ENCODE data around the gene PREP.
"Not testable (repeated sequence)": the region's sequence is repeated elsewhere in the genome, so short reads cannot be mapped to it uniquely, and the experiment has no call there.

The PREP gene

GRCh38 chr6:105428342-105428957 lies 25.6 kb upstream of the PREP start:
- Histone ChIP-seq H3K27ac (replicated peaks; ENCODE audit: low read length) (no peak overlapping the region), H3K4me3 (ENCODE audit: low read length in 2 of 2) (peak overlapping the region in 1 of 2 donors; percentile 1)
- DNase-seq (ENCODE audit: low spot score) = no peak

GRCh38 chr6:105424175-105424783 lies 21.4 kb upstream of the PREP start:
- H2BK15ac ChIP-seq (ENCODE audit: low read length) = no peak overlapping the region
- H3K14ac ChIP-seq (ENCODE audit: low read length) = no peak overlapping the region
- H3K9ac ChIP-seq (ENCODE audit: low read depth, low read length, poor library complexity) = no peak overlapping the region
- H3K23ac ChIP-seq (ENCODE audit: low read depth, low read length, poor library complexity) = no peak overlapping the region
- no peak overlapping the region for H4K91ac ChIP-seq (ENCODE audit: low read depth, low read length, poor library complexity)
- H2BK120ac ChIP-seq (ENCODE audit: low read depth, low read length) = no peak overlapping the region
- H3K27me3 ChIP-seq (ENCODE audit: control insufficient read depth in 3 of 3, insufficient read depth in 3 of 3, low read depth in 1 of 3, low read length in 3 of 3) = no peaks in the 10 kb centered on the region
- H2BK12ac ChIP-seq (ENCODE audit: low read length) = no peak overlapping the region
- no peaks in the 10 kb centered on the region for H3K9me3 ChIP-seq (replicated peaks in 1 of 2; ENCODE audit: control insufficient read depth in 2 of 2, insufficient read depth in 1 of 2, low read depth in 1 of 2, low read length in 2 of 2)
- H3K79me1 ChIP-seq (ENCODE audit: low read depth, low read length) = no peaks in the 10 kb centered on the region
- H2BK5ac ChIP-seq (ENCODE audit: low read length) = no peak overlapping the region
- no peak overlapping the region for H3K4me2 ChIP-seq (ENCODE audit: insufficient read depth, low read length, poor library complexity, severe bottlenecking)
- H3K36me3 ChIP-seq (replicated peaks in 1 of 2; ENCODE audit: control insufficient read depth in 2 of 2, insufficient read depth in 2 of 2, low read length in 2 of 2) = no peaks in the 10 kb centered on the region
- H2AK5ac ChIP-seq (ENCODE audit: low read depth, low read length) = no peak overlapping the region
- H3K18ac ChIP-seq (ENCODE audit: low read length) = no peak overlapping the region
- peaks cover 3 to 10% of the 10 kb centered on the region in 2 donors for H3K4me1 ChIP-seq (ENCODE audit: control insufficient read depth in 2 of 2, insufficient read depth in 1 of 2, low read depth in 1 of 2, low read length in 2 of 2)
- peak; percentile 62 for DNase-seq (ENCODE audit: low spot score)
- no CpG with 5 or more reads among the region's 7 CpGs for WGBS, 2 donors (ENCODE audit: extremely low coverage in 2 of 2, insufficient read length in 2 of 2, insufficient replicate concordance in 1 of 2)
- no peak overlapping the region for H3K27ac ChIP-seq (replicated peaks; ENCODE audit: low read length)
- no peak overlapping the region for H3K4me3 ChIP-seq (ENCODE audit: low read length in 2 of 2)
- no peak overlapping the region for H3K4ac ChIP-seq (ENCODE audit: low read length)
- H2AFZ ChIP-seq (ENCODE audit: low read length) = no peak overlapping the region
- H4K8ac ChIP-seq (ENCODE audit: low read depth, low read length) = no peak overlapping the region

More at GRCh38 chr6:105428342-105428957, 25.6 kb upstream of the PREP start:
- Histone ChIP-seq H3K9ac (ENCODE audit: low read depth, low read length, poor library complexity) (no peak overlapping the region), H3K23ac (ENCODE audit: low read depth, low read length, poor library complexity) (no peak overlapping the region), H3K27me3 (ENCODE audit: control insufficient read depth in 3 of 3, insufficient read depth in 3 of 3, low read depth in 1 of 3, low read length in 3 of 3) (no peaks in the 10 kb centered on the region), H4K8ac (ENCODE audit: low read depth, low read length) (no peak overlapping the region), H2BK15ac (ENCODE audit: low read length) (no peak overlapping the region), H2BK120ac (ENCODE audit: low read depth, low read length) (no peak overlapping the region), H3K36me3 (replicated peaks in 1 of 2; ENCODE audit: control insufficient read depth in 2 of 2, insufficient read depth in 2 of 2, low read length in 2 of 2) (no peaks in the 10 kb centered on the region), H2AK5ac (ENCODE audit: low read depth, low read length) (no peak overlapping the region), H2BK12ac (ENCODE audit: low read length) (no peak overlapping the region), H3K79me1 (ENCODE audit: low read depth, low read length) (no peaks in the 10 kb centered on the region), H3K14ac (ENCODE audit: low read length) (no peak overlapping the region), H3K4me2 (ENCODE audit: insufficient read depth, low read length, poor library complexity, severe bottlenecking) (no peak overlapping the region), H2AFZ (ENCODE audit: low read length) (peak overlapping the region; percentile 52), H2BK5ac (ENCODE audit: low read length) (no peak overlapping the region), H3K9me3 (replicated peaks in 1 of 2; ENCODE audit: control insufficient read depth in 2 of 2, insufficient read depth in 1 of 2, low read depth in 1 of 2, low read length in 2 of 2) (no peaks in the 10 kb centered on the region), H3K4me1 (ENCODE audit: control insufficient read depth in 2 of 2, insufficient read depth in 1 of 2, low read depth in 1 of 2, low read length in 2 of 2) (peaks cover 3 to 10% of the 10 kb centered on the region in 2 donors), H3K18ac (ENCODE audit: low read length) (no peak overlapping the region), H4K91ac (ENCODE audit: low read depth, low read length, poor library complexity) (no peak overlapping the region), H3K4ac (ENCODE audit: low read length) (no peak overlapping the region)
- WGBS, 2 donors (ENCODE audit: extremely low coverage in 2 of 2, insufficient read length in 2 of 2, insufficient replicate concordance in 1 of 2) = no CpG with 5 or more reads among the region's 5 CpGs

GRCh38 chr6:105416971-105417370 lies 14.1 kb upstream of the PREP start:
- H2BK12ac ChIP-seq (ENCODE audit: low read length); H3K79me1 ChIP-seq (ENCODE audit: low read depth, low read length); H3K4me3 ChIP-seq (ENCODE audit: low read length in 2 of 2); H3K9ac ChIP-seq (ENCODE audit: low read depth, low read length, poor library complexity); H2AK5ac ChIP-seq (ENCODE audit: low read depth, low read length); H2BK120ac ChIP-seq (ENCODE audit: low read depth, low read length); H3K23ac ChIP-seq (ENCODE audit: low read depth, low read length, poor library complexity); H3K14ac ChIP-seq (ENCODE audit: low read length); H3K4me1 ChIP-seq (ENCODE audit: control insufficient read depth in 2 of 2, insufficient read depth in 1 of 2, low read depth in 1 of 2, low read length in 2 of 2); H3K27ac ChIP-seq (replicated peaks; ENCODE audit: low read length); H3K4me2 ChIP-seq (ENCODE audit: insufficient read depth, low read length, poor library complexity, severe bottlenecking); H4K8ac ChIP-seq (ENCODE audit: low read depth, low read length); H3K36me3 ChIP-seq (replicated peaks in 1 of 2; ENCODE audit: control insufficient read depth in 2 of 2, insufficient read depth in 2 of 2, low read length in 2 of 2); H3K4ac ChIP-seq (ENCODE audit: low read length); H4K91ac ChIP-seq (ENCODE audit: low read depth, low read length, poor library complexity); H3K9me3 ChIP-seq (replicated peaks in 1 of 2; ENCODE audit: control insufficient read depth in 2 of 2, insufficient read depth in 1 of 2, low read depth in 1 of 2, low read length in 2 of 2); H2AFZ ChIP-seq (ENCODE audit: low read length); H2BK15ac ChIP-seq (ENCODE audit: low read length); H2BK5ac ChIP-seq (ENCODE audit: low read length); H3K27me3 ChIP-seq (ENCODE audit: control insufficient read depth in 3 of 3, insufficient read depth in 3 of 3, low read depth in 1 of 3, low read length in 3 of 3); H3K18ac ChIP-seq (ENCODE audit: low read length); DNase-seq (ENCODE audit: low spot score): not testable (repeated sequence)
- no CpG with 5 or more reads among the region's 2 CpGs for WGBS, 2 donors (ENCODE audit: extremely low coverage in 2 of 2, insufficient read length in 2 of 2, insufficient replicate concordance in 1 of 2)

GRCh38 chr6:105409734-105410133 lies 6.9 kb upstream of the PREP start:
- Histone ChIP-seq H3K4me3 (ENCODE audit: low read length in 2 of 2) (no peak overlapping the region), H3K18ac (ENCODE audit: low read length) (no peak overlapping the region), H4K91ac (ENCODE audit: low read depth, low read length, poor library complexity) (no peak overlapping the region), H2BK120ac (ENCODE audit: low read depth, low read length) (no peak overlapping the region), H3K4me1 (ENCODE audit: control insufficient read depth in 2 of 2, insufficient read depth in 1 of 2, low read depth in 1 of 2, low read length in 2 of 2) (no peaks in the 10 kb centered on the region), H2AFZ (ENCODE audit: low read length) (no peak overlapping the region), H3K4ac (ENCODE audit: low read length) (no peak overlapping the region), H3K23ac (ENCODE audit: low read depth, low read length, poor library complexity) (no peak overlapping the region), H2BK5ac (ENCODE audit: low read length) (no peak overlapping the region), H2AK5ac (ENCODE audit: low read depth, low read length) (no peak overlapping the region), H3K14ac (ENCODE audit: low read length) (no peak overlapping the region), H3K4me2 (ENCODE audit: insufficient read depth, low read length, poor library complexity, severe bottlenecking) (no peak overlapping the region), H3K79me1 (ENCODE audit: low read depth, low read length) (no peaks in the 10 kb centered on the region), H2BK15ac (ENCODE audit: low read length) (no peak overlapping the region), H3K9me3 (replicated peaks in 1 of 2; ENCODE audit: control insufficient read depth in 2 of 2, insufficient read depth in 1 of 2, low read depth in 1 of 2, low read length in 2 of 2) (peaks cover 6 to 14% of the 10 kb centered on the region in 2 donors), H3K27ac (replicated peaks; ENCODE audit: low read length) (no peak overlapping the region), H3K36me3 (replicated peaks in 1 of 2; ENCODE audit: control insufficient read depth in 2 of 2, insufficient read depth in 2 of 2, low read length in 2 of 2) (no peaks in the 10 kb centered on the region), H4K8ac (ENCODE audit: low read depth, low read length) (no peak overlapping the region), H3K27me3 (ENCODE audit: control insufficient read depth in 3 of 3, insufficient read depth in 3 of 3, low read depth in 1 of 3, low read length in 3 of 3) (no peaks in the 10 kb centered on the region), H3K9ac (ENCODE audit: low read depth, low read length, poor library complexity) (no peak overlapping the region), H2BK12ac (ENCODE audit: low read length) (no peak overlapping the region)
- no peak for DNase-seq (ENCODE audit: low spot score)
- WGBS, 2 donors (ENCODE audit: extremely low coverage in 2 of 2, insufficient read length in 2 of 2, insufficient replicate concordance in 1 of 2) = no CpG with 5 or more reads among the region's 1 CpG
